Liver (tissue), 3 donors: ENCODE data around the gene LEF1.

Experiments used
- EGR1 ChIP-seq, 2 donors: IDR thresholded peaks; 2 replicates each; pipeline ENCODE4 v1.6.1; 2016 to 2018; ENCODE audit warnings: antibody characterized with exemption in 2 of 2, low read depth in 2 of 2
- FOXA1 ChIP-seq: IDR thresholded peaks from 2 replicates; pipeline ENCODE4 v1.6.1; 2016; ENCODE audit warnings: antibody characterized with exemption
- HNF4A ChIP-seq, 2 donors: conservative IDR thresholded peaks; 2 replicates each; pipeline ENCODE4 v1.6.1; 2016; ENCODE audit warnings: antibody characterized with exemption in 2 of 2, mild to moderate bottlenecking in 2 of 2
- HNF4G ChIP-seq: IDR thresholded peaks from 2 replicates; pipeline ENCODE4 v1.6.1; 2016; ENCODE audit warnings: antibody characterized with exemption
- JUND ChIP-seq, 2 donors: IDR thresholded peaks; 2 replicates each; pipeline ENCODE4 v1.6.1; 2016; ENCODE audit warnings: antibody characterized with exemption in 2 of 2
- RAD21 ChIP-seq, 2 donors: IDR thresholded peaks; 2 replicates each; pipeline ENCODE4 v1.6.1; 2016; ENCODE audit warnings: antibody characterized with exemption in 2 of 2, mild to moderate bottlenecking in 2 of 2
- SP1 ChIP-seq: IDR thresholded peaks from 2 replicates; pipeline ENCODE4 v1.6.1; 2018; ENCODE audit warnings: antibody characterized with exemption, mild to moderate bottlenecking
- TAF1 ChIP-seq: conservative IDR thresholded peaks from 2 replicates; pipeline ENCODE4 v1.6.1; 2016; ENCODE audit warnings: antibody characterized with exemption, mild to moderate bottlenecking
- YY1 ChIP-seq: IDR thresholded peaks from 2 replicates; pipeline ENCODE4 v1.6.1; 2016; ENCODE audit warnings: antibody characterized with exemption, mild to moderate bottlenecking
- TF ChIP-seq, protein P1 (sequence below): fragments of 150-350 bp; IDR thresholded peaks from 2 replicates; pipeline ENCODE4 v1.5.1; 2017; ENCODE audit warnings: improper control_type of control experiment, low read depth, low read length; ENCODE audit not compliant: missing input control
- TF ChIP-seq, protein P2 (sequence below): IDR thresholded peaks from 2 replicates; pipeline ENCODE4 v1.6.1; 2016; ENCODE audit warnings: antibody characterized with exemption
- TF ChIP-seq, protein P3 (sequence below): IDR thresholded peaks from 2 replicates; pipeline ENCODE4 v1.6.1; 2016; ENCODE audit warnings: antibody characterized with exemption
- TF ChIP-seq, protein P4 (sequence below): IDR thresholded peaks from 2 replicates; pipeline ENCODE4 v1.6.1; 2016; ENCODE audit warnings: antibody characterized with exemption
- TF ChIP-seq, protein P5 (sequence below): IDR thresholded peaks from 2 replicates; pipeline ENCODE4 v1.6.1; 2016; ENCODE audit warnings: antibody characterized with exemption, mild to moderate bottlenecking
- donor health status: healthy.
- donor health status: healthy.

DNA sequence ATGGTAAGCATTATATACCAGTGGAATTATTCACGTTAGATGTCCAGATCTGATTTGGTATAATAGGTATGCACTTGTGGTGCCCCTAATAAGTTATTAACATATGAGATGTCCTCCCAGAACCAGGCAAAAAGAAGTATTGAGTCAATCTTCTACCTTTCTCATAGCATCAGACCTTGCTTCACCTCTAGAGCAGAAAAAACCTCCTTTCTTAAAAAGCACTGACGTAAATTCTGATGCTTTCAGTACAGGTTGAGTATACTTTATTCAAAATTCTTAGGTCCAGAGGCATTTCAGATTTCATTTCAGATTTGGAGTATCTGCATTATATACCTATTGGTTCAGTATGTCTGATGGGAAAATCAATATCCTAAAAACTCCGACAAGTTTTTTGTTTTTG, 22.4 kb downstream of the LEF1 start:
- TF ChIP-seq, protein P1, sequence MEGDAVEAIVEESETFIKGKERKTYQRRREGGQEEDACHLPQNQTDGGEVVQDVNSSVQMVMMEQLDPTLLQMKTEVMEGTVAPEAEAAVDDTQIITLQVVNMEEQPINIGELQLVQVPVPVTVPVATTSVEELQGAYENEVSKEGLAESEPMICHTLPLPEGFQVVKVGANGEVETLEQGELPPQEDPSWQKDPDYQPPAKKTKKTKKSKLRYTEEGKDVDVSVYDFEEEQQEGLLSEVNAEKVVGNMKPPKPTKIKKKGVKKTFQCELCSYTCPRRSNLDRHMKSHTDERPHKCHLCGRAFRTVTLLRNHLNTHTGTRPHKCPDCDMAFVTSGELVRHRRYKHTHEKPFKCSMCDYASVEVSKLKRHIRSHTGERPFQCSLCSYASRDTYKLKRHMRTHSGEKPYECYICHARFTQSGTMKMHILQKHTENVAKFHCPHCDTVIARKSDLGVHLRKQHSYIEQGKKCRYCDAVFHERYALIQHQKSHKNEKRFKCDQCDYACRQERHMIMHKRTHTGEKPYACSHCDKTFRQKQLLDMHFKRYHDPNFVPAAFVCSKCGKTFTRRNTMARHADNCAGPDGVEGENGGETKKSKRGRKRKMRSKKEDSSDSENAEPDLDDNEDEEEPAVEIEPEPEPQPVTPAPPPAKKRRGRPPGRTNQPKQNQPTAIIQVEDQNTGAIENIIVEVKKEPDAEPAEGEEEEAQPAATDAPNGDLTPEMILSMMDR: no peak
- TF ChIP-seq RAD21 (IDR thresholded peaks at IDR 0.05) (no peak), SP1 (no peak), YY1 (no peak), JUND (IDR thresholded peaks at IDR 0.05) (no peak), HNF4G (no peak), FOXA1 (no peak), EGR1 (IDR thresholded peaks at IDR 0.05; ENCODE audit: low read depth in 2 of 2) (no peak), HNF4A (conservative IDR thresholded peaks at IDR 0.05) (no peak), TAF1 (no peak)
- TF ChIP-seq, protein P2, sequence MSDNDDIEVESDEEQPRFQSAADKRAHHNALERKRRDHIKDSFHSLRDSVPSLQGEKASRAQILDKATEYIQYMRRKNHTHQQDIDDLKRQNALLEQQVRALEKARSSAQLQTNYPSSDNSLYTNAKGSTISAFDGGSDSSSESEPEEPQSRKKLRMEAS: no peak
- TF ChIP-seq, protein P3, sequence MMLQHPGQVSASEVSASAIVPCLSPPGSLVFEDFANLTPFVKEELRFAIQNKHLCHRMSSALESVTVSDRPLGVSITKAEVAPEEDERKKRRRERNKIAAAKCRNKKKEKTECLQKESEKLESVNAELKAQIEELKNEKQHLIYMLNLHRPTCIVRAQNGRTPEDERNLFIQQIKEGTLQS: no peak
- TF ChIP-seq, protein P4, sequence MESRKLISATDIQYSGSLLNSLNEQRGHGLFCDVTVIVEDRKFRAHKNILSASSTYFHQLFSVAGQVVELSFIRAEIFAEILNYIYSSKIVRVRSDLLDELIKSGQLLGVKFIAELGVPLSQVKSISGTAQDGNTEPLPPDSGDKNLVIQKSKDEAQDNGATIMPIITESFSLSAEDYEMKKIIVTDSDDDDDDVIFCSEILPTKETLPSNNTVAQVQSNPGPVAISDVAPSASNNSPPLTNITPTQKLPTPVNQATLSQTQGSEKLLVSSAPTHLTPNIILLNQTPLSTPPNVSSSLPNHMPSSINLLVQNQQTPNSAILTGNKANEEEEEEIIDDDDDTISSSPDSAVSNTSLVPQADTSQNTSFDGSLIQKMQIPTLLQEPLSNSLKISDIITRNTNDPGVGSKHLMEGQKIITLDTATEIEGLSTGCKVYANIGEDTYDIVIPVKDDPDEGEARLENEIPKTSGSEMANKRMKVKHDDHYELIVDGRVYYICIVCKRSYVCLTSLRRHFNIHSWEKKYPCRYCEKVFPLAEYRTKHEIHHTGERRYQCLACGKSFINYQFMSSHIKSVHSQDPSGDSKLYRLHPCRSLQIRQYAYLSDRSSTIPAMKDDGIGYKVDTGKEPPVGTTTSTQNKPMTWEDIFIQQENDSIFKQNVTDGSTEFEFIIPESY: no peak
- TF ChIP-seq, protein P5, sequence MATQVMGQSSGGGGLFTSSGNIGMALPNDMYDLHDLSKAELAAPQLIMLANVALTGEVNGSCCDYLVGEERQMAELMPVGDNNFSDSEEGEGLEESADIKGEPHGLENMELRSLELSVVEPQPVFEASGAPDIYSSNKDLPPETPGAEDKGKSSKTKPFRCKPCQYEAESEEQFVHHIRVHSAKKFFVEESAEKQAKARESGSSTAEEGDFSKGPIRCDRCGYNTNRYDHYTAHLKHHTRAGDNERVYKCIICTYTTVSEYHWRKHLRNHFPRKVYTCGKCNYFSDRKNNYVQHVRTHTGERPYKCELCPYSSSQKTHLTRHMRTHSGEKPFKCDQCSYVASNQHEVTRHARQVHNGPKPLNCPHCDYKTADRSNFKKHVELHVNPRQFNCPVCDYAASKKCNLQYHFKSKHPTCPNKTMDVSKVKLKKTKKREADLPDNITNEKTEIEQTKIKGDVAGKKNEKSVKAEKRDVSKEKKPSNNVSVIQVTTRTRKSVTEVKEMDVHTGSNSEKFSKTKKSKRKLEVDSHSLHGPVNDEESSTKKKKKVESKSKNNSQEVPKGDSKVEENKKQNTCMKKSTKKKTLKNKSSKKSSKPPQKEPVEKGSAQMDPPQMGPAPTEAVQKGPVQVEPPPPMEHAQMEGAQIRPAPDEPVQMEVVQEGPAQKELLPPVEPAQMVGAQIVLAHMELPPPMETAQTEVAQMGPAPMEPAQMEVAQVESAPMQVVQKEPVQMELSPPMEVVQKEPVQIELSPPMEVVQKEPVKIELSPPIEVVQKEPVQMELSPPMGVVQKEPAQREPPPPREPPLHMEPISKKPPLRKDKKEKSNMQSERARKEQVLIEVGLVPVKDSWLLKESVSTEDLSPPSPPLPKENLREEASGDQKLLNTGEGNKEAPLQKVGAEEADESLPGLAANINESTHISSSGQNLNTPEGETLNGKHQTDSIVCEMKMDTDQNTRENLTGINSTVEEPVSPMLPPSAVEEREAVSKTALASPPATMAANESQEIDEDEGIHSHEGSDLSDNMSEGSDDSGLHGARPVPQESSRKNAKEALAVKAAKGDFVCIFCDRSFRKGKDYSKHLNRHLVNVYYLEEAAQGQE: no peak
